IPS DF 4.7 (cell line): ENCODE data around the gene CAMK1G.

ENCODE experiments used
- DNase-seq: peaks from one replicate; pipeline ENCODE4 v3.0.0-alpha.2; 2013; ENCODE audit warnings: low spot score; ENCODE audit errors: extremely low read depth

The CAMK1G gene

GRCh38 chr1:209564849-209565248 lies 18.7 kb upstream of the CAMK1G start:
- DNase-seq = no peak

- DNase-seq = peak; percentile 82
Observed at GRCh38 chr1:209565759-209566678, 17.5 kb upstream of the CAMK1G start.

GRCh38 chr1:209567698-209568175 lies 15.8 kb upstream of the CAMK1G start:
- DNase-seq = no peak

GRCh38 chr1:209569455-209570207 lies 13.9 kb upstream of the CAMK1G start:
- no peak for DNase-seq

DNA sequence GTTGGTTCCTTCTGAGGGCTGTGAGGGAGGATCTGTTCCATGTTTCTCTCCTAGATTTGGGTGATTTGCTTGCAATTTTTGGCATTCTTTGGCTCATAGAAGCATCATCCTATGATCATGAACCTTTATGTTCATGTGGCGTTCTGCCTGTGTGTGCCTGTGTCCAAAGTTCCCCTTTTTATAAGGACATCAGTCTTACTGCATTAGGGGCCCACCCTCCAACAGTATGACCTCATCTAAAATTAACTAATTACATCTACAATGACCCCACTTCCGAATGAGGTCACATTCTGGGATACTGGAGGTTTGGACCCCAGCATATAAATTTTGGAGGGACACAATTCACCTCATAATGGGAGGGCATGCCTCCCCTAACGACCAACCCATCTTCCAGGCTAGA lies 12.8 kb upstream of the CAMK1G start:
- no peak for DNase-seq

DNA sequence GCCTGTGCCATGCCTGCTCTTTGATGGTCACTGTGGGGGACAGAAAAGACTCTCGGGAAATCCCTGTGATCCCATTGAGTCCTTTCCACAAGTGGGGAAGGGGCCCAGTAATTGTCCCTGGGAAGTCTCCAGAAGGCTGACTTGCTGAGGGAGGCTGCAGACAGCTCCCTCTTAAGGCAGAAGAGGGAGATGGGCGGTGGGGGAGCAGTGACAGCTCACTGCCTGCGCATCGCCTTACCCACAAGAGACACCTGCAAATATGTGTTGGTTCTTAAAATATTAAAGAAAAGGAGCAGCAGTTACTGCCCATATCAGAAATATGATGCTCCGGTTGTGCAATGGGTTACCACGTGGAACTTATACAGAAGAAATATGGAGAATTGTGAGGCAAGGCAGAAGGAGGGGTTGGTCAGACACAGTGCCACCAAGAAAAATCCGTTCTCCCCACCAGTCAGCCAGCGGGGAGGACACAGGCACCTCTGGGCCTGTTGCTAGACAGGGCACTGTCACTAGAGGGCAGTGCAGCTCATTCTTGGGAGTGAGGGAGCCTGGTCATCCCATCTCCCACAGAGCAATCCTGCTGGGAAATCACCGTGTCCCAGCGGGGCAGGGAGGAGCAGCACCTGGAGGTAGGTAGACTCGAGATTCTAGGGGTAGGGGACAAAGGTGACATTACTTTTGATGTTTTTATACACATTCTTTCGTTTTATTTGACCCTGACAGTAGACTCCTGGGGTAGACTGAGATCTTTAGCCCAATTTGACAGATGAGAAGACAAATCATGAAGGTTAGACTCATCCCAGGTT lies 6.9 kb upstream of the CAMK1G start:
- DNase-seq = no peak

- DNase-seq = no peak
Observed at GRCh38 chr1:209577346-209577745, 6.2 kb upstream of the CAMK1G start.

GRCh38 chr1:209580577-209580976 lies 2.9 kb upstream of the CAMK1G start:
- DNase-seq = no peak

DNA sequence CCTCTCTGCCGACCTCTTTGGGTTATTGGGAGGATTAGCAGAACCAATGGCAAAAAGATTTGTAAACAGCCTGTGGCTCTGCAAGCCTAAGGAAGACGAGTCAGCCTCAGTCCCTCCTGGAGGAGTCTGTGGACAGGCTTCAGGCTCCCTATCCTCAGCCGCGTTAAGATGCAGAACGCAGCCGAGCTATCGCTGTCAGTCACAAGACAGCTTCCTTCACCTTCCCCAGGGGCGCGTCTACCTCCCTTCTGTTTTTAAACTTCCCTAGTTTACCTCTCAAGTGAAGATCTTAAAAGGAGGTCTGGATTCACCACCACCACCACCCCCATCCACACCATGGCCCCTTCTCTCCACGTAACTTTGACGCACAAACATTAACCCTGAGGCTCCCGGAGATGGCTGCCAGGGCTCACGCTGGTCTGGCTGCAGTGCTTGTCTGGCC lies 738 bp downstream of the CAMK1G start:
- DNase-seq = no peak

GRCh38 chr1:209585197-209585596 lies 1.7 kb downstream of the CAMK1G start:
- DNase-seq = no peak

GRCh38 chr1:209585672-209586071 lies 2.2 kb downstream of the CAMK1G start:
- DNase-seq = no peak

GRCh38 chr1:209586221-209586740 lies 2.8 kb downstream of the CAMK1G start:
- DNase-seq = no peak

DNA sequence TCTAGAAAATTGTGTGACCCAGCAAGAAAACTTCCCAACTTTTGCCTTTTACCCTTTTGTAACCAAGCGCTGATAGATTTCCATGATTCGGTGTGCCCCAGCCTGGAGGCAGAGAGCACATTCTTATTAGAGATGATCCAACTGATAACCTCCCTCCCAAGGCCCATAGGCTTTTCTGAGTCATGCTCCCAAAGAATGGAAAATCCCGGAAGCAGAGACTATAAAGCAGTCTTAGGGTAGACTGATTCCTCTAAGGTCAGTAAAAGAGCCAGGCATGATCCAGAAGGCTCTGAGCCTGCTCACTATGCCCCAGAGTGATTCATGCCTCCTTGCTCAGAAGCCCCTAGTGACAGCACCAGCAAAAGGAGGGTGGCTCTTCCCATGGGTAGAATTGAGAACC lies 4.3 kb downstream of the CAMK1G start:
- no peak for DNase-seq

DNA sequence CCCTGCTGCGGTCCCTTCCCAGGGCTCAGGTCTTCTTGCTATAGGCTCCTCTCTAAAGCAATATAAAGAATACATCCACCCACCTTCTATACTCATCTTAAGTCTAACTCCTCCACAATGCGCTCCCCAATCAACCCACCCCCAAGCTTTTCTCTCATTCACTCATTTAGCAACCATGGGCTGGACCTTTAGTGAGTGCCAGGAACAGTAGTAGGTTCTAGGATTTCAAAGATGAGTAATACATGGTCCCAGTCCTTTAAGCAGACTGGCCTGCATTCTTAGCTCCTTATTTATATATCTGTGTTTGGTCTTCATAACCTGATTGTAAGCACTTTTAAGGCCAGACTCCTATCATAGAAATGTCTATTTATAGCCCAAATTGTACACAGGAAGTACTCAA lies 5.9 kb downstream of the CAMK1G start:
- DNase-seq = no peak

DNA sequence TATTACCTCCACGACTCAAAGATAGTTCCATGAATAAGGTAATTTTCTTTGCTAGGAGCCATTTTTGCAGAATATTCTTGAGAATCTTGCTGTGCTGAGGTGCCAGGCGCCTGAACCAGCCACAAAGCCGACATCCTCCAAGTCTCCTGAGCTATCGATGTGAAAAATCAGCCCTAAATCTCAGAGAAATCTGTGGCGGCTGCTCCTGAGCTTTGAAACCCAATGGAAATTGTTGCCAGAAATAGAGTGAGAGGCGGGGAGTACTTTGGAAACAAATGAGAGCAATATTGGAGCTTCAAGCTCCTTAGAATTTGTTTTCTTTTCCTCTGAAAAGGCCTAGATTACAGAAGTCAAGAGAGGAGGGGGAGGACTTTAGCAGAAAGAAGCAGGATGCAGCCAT lies 6.3 kb downstream of the CAMK1G start:
- DNase-seq = no peak

DNA sequence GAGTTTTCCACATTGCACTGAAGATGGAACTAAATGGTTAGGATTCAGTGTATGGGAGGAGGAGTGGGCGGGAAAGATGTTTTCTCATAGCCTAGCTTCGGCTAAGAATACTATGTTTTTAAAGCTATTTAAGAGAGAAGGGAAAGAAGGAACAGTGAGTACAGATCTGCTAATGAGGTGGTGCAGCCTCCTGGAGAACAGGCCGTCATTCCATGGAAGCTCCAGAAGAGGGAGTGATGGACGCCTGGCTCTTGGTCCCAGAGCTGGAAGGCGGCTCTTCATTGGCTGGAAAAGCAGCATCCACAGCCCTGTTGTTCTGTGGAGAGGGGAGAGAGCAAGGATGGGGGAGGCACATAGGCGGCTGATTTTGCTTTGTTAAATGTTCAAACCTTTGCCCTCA lies 6.9 kb downstream of the CAMK1G start:
- DNase-seq = no peak

DNA sequence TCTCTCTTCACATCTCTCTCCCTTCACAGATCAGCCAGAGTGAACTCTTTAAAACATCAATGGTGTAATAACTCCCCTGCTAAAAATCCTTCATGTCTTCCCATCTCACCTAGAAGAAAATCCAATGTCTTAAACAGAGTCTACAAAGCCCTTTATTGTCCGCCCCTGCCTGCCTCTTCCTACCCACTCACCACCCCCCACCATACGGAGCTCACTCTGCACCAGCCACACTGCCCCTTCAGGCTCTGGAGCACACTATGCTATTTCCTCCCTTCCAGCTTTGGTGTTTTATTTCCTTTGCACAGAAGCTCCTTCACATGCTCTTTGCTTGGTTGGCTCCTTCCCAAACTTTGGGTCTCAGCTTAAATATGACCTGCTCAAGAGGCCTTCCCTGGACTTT lies 10.2 kb downstream of the CAMK1G start:
- no peak for DNase-seq

DNA sequence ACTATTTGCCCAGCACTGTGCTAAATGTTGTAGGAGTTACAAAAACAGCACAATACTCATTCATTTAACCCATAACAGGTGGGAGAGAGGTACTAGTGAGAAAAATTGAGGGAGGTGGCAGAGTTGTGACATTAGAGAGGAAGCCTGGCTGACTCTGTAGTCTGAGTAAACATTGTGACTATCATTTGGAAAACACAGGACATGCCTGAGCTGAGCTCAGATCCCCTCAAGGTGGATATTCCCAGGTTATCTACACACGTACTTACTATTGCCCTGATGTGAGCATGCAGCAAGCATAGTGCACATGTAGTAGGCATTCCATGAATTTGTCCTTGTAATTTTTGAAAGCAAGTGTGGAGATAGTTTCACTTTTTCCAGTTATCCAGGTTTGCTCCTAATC lies 10.9 kb downstream of the CAMK1G start:
- no peak for DNase-seq

DNA sequence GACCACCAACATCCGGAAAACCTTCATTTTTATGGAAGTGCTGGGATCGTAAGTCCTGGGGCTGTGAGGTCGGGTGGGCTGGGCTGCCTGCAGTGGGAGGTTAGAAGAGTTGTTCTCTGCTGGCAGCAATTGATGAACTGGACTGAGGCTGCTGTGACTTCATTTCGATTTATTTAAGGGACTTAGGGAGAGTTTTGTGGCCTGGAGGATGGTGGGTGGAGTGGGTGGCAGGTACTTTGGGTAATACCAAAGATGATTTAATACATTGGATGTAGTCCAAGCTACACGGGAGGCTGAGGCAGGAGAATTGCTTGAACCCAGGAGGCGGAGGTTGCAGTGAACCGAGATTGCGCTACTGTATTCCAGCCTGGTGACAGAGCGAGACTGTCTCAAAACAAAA lies 11.5 kb downstream of the CAMK1G start:
- DNase-seq = no peak

DNA sequence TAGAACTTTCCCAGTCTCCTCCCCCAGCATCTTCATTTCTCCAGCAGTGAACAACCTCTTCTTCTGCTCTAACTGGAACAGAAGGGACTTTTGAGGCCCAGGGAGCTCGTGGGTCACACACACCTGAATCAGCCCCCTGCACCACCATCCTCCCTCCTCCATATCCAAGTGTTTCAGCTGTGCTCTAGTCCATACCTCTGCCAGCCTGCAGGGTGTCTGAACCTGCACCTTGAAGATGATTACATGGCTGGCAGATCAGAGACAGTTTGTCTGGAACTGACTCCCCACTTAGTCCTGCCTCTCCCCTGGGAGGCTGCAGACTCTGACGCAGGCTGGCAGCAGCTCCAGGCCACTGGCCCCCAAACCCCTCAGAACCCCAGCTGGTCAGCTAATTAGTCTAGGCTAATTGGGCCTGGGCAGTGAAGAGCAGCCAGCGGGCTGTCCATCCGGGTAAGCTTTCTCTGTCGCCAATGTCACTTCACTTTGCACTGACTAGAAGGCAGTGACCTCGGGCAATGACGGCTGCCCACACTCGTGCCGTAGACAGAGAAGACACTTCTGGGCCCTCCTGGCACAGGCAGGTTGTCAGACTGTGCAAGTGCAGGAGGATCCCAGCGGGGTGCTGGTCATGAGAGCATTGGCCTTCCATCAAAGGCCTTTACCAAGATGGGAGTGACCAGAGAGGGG lies 12.2 kb downstream of the CAMK1G start:
- DNase-seq = no peak

GRCh38 chr1:209597499-209597898 lies 14.0 kb downstream of the CAMK1G start:
- no peak for DNase-seq
